Activated T-cell treated with anti-CD3 and anti-CD28 coated beads for 48 hours (primary cell): Measurements from ENCODE around the gene GRWD1.

Experiments used
- DNase-seq: peaks from one replicate; pipeline ENCODE4 v3.0.0-alpha.2; 2020; ENCODE audit warnings: low read depth

The GRWD1 gene

GRCh38 chr19:48445606-48446481 is at the start of gene GRWD1:
GRWD1 (plus strand) TSS chr19:48445983; CDS start chr19:48446006, 23 bp downstream.
- peak; percentile 90 for DNase-seq

GRCh38 chr19:48396016-48396823 is 49.6 kb upstream of the GRWD1 start:
- no peak for DNase-seq

GRCh38 chr19:48396824-48397176 is 49.0 kb upstream of the GRWD1 start:
- DNase-seq: no peak

- DNase-seq: no peak
Observed at GRCh38 chr19:48397263-48398101, 48.3 kb upstream of the GRWD1 start.

- DNase-seq: no peak
Observed at GRCh38 chr19:48398102-48398374, 47.7 kb upstream of the GRWD1 start.

- DNase-seq: peak; percentile 88
Observed at GRCh38 chr19:48398375-48399235, 47.2 kb upstream of the GRWD1 start.

GRCh38 chr19:48400018-48400742 is 45.6 kb upstream of the GRWD1 start:
- no peak for DNase-seq

GRCh38 chr19:48401287-48401686 is 44.5 kb upstream of the GRWD1 start:
- no peak for DNase-seq

GRCh38 chr19:48403606-48404005 is 42.2 kb upstream of the GRWD1 start:
- no peak for DNase-seq

- DNase-seq: no peak
Observed at GRCh38 chr19:48405010-48405659, 40.6 kb upstream of the GRWD1 start.

GRCh38 chr19:48405850-48406249 is 39.9 kb upstream of the GRWD1 start:
- no peak for DNase-seq

GRCh38 chr19:48413879-48414587 is 31.8 kb upstream of the GRWD1 start:
- no peak for DNase-seq

GRCh38 chr19:48415395-48415794 is 30.4 kb upstream of the GRWD1 start:
- DNase-seq: peak; percentile 73

GRCh38 chr19:48415806-48416221 is 30.0 kb upstream of the GRWD1 start:
- no peak for DNase-seq

- DNase-seq: no peak
Observed at GRCh38 chr19:48417421-48417820, 28.4 kb upstream of the GRWD1 start.

GRCh38 chr19:48418317-48419064 is 27.3 kb upstream of the GRWD1 start:
- DNase-seq: no peak

GRCh38 chr19:48419158-48419920 is 26.4 kb upstream of the GRWD1 start:
- peak; percentile 74 for DNase-seq

- DNase-seq: no peak
Observed at GRCh38 chr19:48421548-48421947, 24.2 kb upstream of the GRWD1 start.
